ENCODE results near the gene FAM50B. TPM values are rescaled to one million over a fixed set of nuclear protein-coding genes. Genes with fewer than 3 reads are reported as not detected.

The FAM50B gene
- total and polyA plus RNA-seq, 2 of the 13 experiments (the other 11 are each of a cell fraction or from before 2014, with no cell fraction given), result 0.05 TPM; not detected in 1

- peak; percentile 37; the same call in 1 of the 2 replicates for TF ChIP-seq ELF1 (CRISPR knock-in tag; IDR thresholded peaks at IDR 0.05)
- TF ChIP-seq DPF2 (CRISPR knock-in tag; IDR thresholded peaks at IDR 0.05; ENCODE audit: borderline replicate concordance, low read depth), result peak; percentile 58; the same call in 1 of the 2 replicates
- peak; percentile 59; the same call in 1 of the 2 replicates for TF ChIP-seq HOXA3 (CRISPR knock-in tag; IDR thresholded peaks at IDR 0.05)
- peak; percentile 50; the same call in 1 of the 2 replicates for TF ChIP-seq TBX2 (CRISPR knock-in tag; IDR thresholded peaks at IDR 0.05; ENCODE audit: borderline replicate concordance)
- no peak for TF ChIP-seq ZNF562 (CRISPR knock-in tag; IDR thresholded peaks at IDR 0.05; ENCODE audit: borderline replicate concordance)
- TF ChIP-seq MIXL1 (CRISPR knock-in tag; IDR thresholded peaks at IDR 0.05), result peak; percentile 41; the same call in 1 of the 2 replicates
- TF ChIP-seq HNF4A (CRISPR knock-in tag; IDR thresholded peaks at IDR 0.05), result peak; percentile 80
- TF ChIP-seq ZFP62 (CRISPR knock-in tag; IDR thresholded peaks at IDR 0.05), result no peak
- TF ChIP-seq BORCS8-MEF2B (CRISPR knock-in tag; IDR thresholded peaks at IDR 0.05), result no peak
- TF ChIP-seq PAWR (CRISPR knock-in tag; IDR thresholded peaks at IDR 0.05; ENCODE audit: borderline replicate concordance), result no peak
- no peak for TF ChIP-seq YEATS2 (CRISPR knock-in tag; IDR thresholded peaks at IDR 0.05; ENCODE audit: borderline replicate concordance)
- TF ChIP-seq JUN (CRISPR knock-in tag; IDR thresholded peaks at IDR 0.05), result peak; percentile 48; the same call in 1 of the 2 replicates
- TF ChIP-seq ZNF33A (CRISPR knock-in tag; IDR thresholded peaks at IDR 0.05; ENCODE audit: borderline replicate concordance), result no peak
- TF ChIP-seq HOXD1 (CRISPR knock-in tag; IDR thresholded peaks at IDR 0.05), result no peak
- TF ChIP-seq PLSCR1 (CRISPR knock-in tag; IDR thresholded peaks at IDR 0.05; ENCODE audit: borderline replicate concordance), result no peak
- peak; percentile 24; the same call in 1 of the 2 replicates for TF ChIP-seq GABPB1 (CRISPR knock-in tag; IDR thresholded peaks at IDR 0.05)
- TF ChIP-seq CC2D1A (CRISPR knock-in tag; IDR thresholded peaks at IDR 0.05), result no peak
- TF ChIP-seq ATF5 (CRISPR knock-in tag; IDR thresholded peaks at IDR 0.05; ENCODE audit: low read depth), result no peak
- TF ChIP-seq RAD21 (CRISPR knock-in tag; IDR thresholded peaks at IDR 0.05), result 0 out of 2 replicates have a peak, but pooled peaks have one; percentile 9
- peak; percentile 66; the same call in 1 of the 2 replicates for TF ChIP-seq ZBTB3 (CRISPR knock-in tag; IDR thresholded peaks at IDR 0.05; ENCODE audit: borderline replicate concordance, low read depth)
- peak; percentile 47; the same call in 1 of the 2 replicates for TF ChIP-seq IRF2 (CRISPR knock-in tag; IDR thresholded peaks at IDR 0.05)
- no peak for TF ChIP-seq PCBP1 (IDR thresholded peaks at IDR 0.05; ENCODE audit: borderline replicate concordance, low read depth, low read length)
- peak; percentile 66; the same call in 1 of the 2 replicates for TF ChIP-seq SOX5 (CRISPR knock-in tag; IDR thresholded peaks at IDR 0.05; ENCODE audit: borderline replicate concordance)
- peak; percentile 55; the same call in 1 of the 2 replicates for TF ChIP-seq MAX (IDR thresholded peaks at IDR 0.05)
- TF ChIP-seq MIER3 (CRISPR knock-in tag; IDR thresholded peaks at IDR 0.05; ENCODE audit: borderline replicate concordance), result 0 out of 2 replicates have a peak, but pooled peaks have one; percentile 77
- no peak for TF ChIP-seq FLYWCH1 (CRISPR knock-in tag; IDR thresholded peaks at IDR 0.05)
- peak; percentile 85 for TF ChIP-seq ZNF772 (CRISPR knock-in tag; IDR thresholded peaks at IDR 0.05)
- no peak; the same call in 1 of the 2 replicates for TF ChIP-seq ZNF354B (CRISPR knock-in tag; IDR thresholded peaks at IDR 0.05)
- no peak for TF ChIP-seq SOX6 (IDR thresholded peaks at IDR 0.05)
- peak; percentile 71 for TF ChIP-seq SOX6 (CRISPR knock-in tag; IDR thresholded peaks at IDR 0.05)
- no peak for TF ChIP-seq GPN1 (CRISPR knock-in tag; IDR thresholded peaks at IDR 0.05; ENCODE audit: borderline replicate concordance)
Measured at GRCh38 chr6:3838992-3839867, 9.9 kb upstream of the FAM50B start (continued).

Measured in HepG2 (cell line).